VCaP (cell line): Measurements from ENCODE around the gene ADAM10.

Source experiments
- H3K27ac ChIP-seq: fragments of 450-650 bp; 2 replicates; pipeline ENCODE4 v1.5.1; 2017
- CTCF ChIP-seq: fragments of 450-650 bp; conservative IDR thresholded peaks from 2 replicates; pipeline ENCODE4 v1.5.1; 2017; ENCODE audit warnings: mild to moderate bottlenecking, moderate library complexity

ADAM10 gene

GRCh38 chr15:58556028-58556361 lies 193.5 kb downstream of the ADAM10 start:
- TF ChIP-seq CTCF, result no peak
- H3K27ac ChIP-seq, result no peak overlapping the region

- no peak overlapping the region for H3K27ac ChIP-seq
- no peak for TF ChIP-seq CTCF
Observed at GRCh38 chr15:58555162-58556027, 194.1 kb downstream of the ADAM10 start.

- no peak overlapping the region for H3K27ac ChIP-seq
- no peak for TF ChIP-seq CTCF
Observed at GRCh38 chr15:58554758-58555157, 194.7 kb downstream of the ADAM10 start.

GRCh38 chr15:58553365-58553918 lies 196.1 kb downstream of the ADAM10 start:
- TF ChIP-seq CTCF, result no peak
- no peak overlapping the region for H3K27ac ChIP-seq

GRCh38 chr15:58552505-58553364 lies 196.8 kb downstream of the ADAM10 start:
- no peak overlapping the region for H3K27ac ChIP-seq
- TF ChIP-seq CTCF, result no peak

GRCh38 chr15:58551764-58552504 lies 197.6 kb downstream of the ADAM10 start:
- no peak for TF ChIP-seq CTCF
- H3K27ac ChIP-seq, result no peak overlapping the region
